Cardiac fibroblast (primary cell): Measurements from ENCODE around the gene AWAT1.
"Not testable (repeated sequence)": the region's sequence is repeated elsewhere in the genome, so short reads cannot be mapped to it uniquely, and the experiment has no call there.

Experiments
- DNase-seq, 2 donors: peaks; one replicate each; pipeline versions ENCODE4 v3.0.0 to v3.0.0-alpha.2; 2010; ENCODE audit warnings: low read depth in 2 of 2
- H3K4me3 ChIP-seq, 2 donors: replicated peaks in 1 of 2; 1 replicate in 1 of 2; 2 replicates in 1 of 2; pipeline ENCODE4 v1.5.1; 2011; ENCODE audit warnings: low read depth in 2 of 2, low read length in 2 of 2, mild to moderate bottlenecking in 2 of 2, moderate library complexity in 1 of 2
- CTCF ChIP-seq: IDR thresholded peaks from one replicate; pipeline ENCODE4 v1.5.1; 2011; ENCODE audit warnings: low read depth, mild to moderate bottlenecking, low read length, inconsistent platforms

Gene AWAT1

GRCh38 chrX:70234355-70234754 is at the start of gene AWAT1:
Gene AWAT1, plus strand, starts transcription at chrX:70234655. Its CDS starts 41 bp downstream, at chrX:70234696.
- no peak within 1 kb of the TSS for H3K4me3 ChIP-seq
- no peak for DNase-seq
- no peak for TF ChIP-seq CTCF

- no peak overlapping the region for H3K4me3 ChIP-seq
- TF ChIP-seq CTCF = no peak
- no peak for DNase-seq
Measured at GRCh38 chrX:70190225-70190624, 44.2 kb upstream of the AWAT1 start.

- H3K4me3 ChIP-seq = no peak overlapping the region
- peak; percentile 67 for TF ChIP-seq CTCF
- DNase-seq = peak; percentile 60 to 70
Measured at GRCh38 chrX:70196961-70197720, 37.3 kb upstream of the AWAT1 start.

- TF ChIP-seq CTCF = no peak
- H3K4me3 ChIP-seq = no peak overlapping the region
- no peak for DNase-seq
Measured at GRCh38 chrX:70201732-70202131, 32.7 kb upstream of the AWAT1 start.

GRCh38 chrX:70208479-70208878 is 26.0 kb upstream of the AWAT1 start:
- H3K4me3 ChIP-seq = no peak overlapping the region
- no peak for TF ChIP-seq CTCF
- peak; percentile 8 to 25 for DNase-seq

- H3K4me3 ChIP-seq, DNase-seq: not testable (repeated sequence)
Measured at GRCh38 chrX:70209570-70209969, 24.9 kb upstream of the AWAT1 start.

GRCh38 chrX:70219938-70220764 is 14.3 kb upstream of the AWAT1 start:
- no peak for TF ChIP-seq CTCF
- peak; percentile 22 to 23 for DNase-seq
- no peak overlapping the region for H3K4me3 ChIP-seq
